ENCODE data around the gene PPM1K. TPM values are rescaled to one million over a fixed set of nuclear protein-coding genes. Genes with fewer than 3 reads are reported as not detected.

PPM1K gene
- total RNA-seq, 1 experiment from 2014 or later = 10.4 TPM

DNA sequence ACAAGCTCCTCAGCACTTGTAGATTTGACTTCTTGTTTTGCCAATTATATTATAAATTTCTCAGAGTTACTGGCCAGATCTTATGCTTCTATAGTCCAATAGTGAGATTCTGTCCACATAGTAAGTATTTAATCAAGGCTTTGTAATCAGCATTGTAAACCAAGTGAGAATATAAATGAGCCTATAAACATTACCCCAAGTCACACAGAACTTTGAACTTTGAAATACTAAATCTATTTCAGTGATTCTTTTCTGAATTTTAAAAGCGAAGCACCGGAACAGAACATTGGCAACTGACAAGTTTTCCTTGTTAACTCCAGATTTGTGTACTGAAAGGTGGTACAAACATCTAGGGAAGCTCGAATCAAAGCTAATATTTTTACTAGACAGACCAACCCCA, 37.2 kb downstream of the PPM1K start:
- no peaks in the 10 kb centered on the region for H3K36me3 Mint-ChIP-seq (ENCODE audit: insufficient read depth in 1 of 3, low read depth in 3 of 3)
- no peaks in the 10 kb centered on the region for H3K27me3 Mint-ChIP-seq (ENCODE audit: low read depth)
- no peak for DNase-seq
- H3K9me3 Mint-ChIP-seq = no peaks in the 10 kb centered on the region; a peak in 1 of 5 replicates
- Histone ChIP-seq H2BK15ac (ENCODE audit: low read depth, low read length) (no peak overlapping the region), H3K4ac (ENCODE audit: low read depth, low read length) (no peak overlapping the region), H3K4me2 (ENCODE audit: insufficient read depth, insufficient read length, low read length) (no peak overlapping the region), H2BK120ac (ENCODE audit: low read depth, low read length, poor library complexity, severe bottlenecking) (no peak overlapping the region), H3K79me2 (ENCODE audit: insufficient read depth, low read length) (no peaks in the 10 kb centered on the region; the same call in 1 of the 2 replicates), H2AFZ (ENCODE audit: low read length) (no peak overlapping the region), H3K4me1 (ENCODE audit: insufficient read depth, low read length) (no peaks in the 10 kb centered on the region), H3K23me2 (ENCODE audit: insufficient read length, low read depth, low read length, poor library complexity, severe bottlenecking) (no peaks in the 10 kb centered on the region), H2BK20ac (ENCODE audit: low read depth, low read length, poor library complexity, severe bottlenecking) (no peak overlapping the region), H3K56ac (ENCODE audit: insufficient read length, low read depth, low read length) (no peak overlapping the region), H3K27ac (ENCODE audit: insufficient read length, low read depth, low read length) (no peak overlapping the region), H4K20me1 (ENCODE audit: control insufficient read depth, insufficient read depth, insufficient read length) (no peaks in the 10 kb centered on the region), H3T11ph (ENCODE audit: low read length) (no peak overlapping the region), H4K5ac (ENCODE audit: insufficient read length, low read depth, low read length) (no peak overlapping the region), H4K91ac (ENCODE audit: insufficient read length, low read depth, low read length) (no peak overlapping the region), H3K79me1 (ENCODE audit: insufficient read depth, low read depth, low read length, poor library complexity, severe bottlenecking) (no peaks in the 10 kb centered on the region), H4K8ac (replicated peaks; ENCODE audit: insufficient read length, low read depth, low read length) (no peak overlapping the region), H2AK5ac (ENCODE audit: insufficient read length, low read length) (no peak overlapping the region), H3K9ac (ENCODE audit: extremely low read depth, insufficient read length, low read length) (no peak overlapping the region), H3K27me3 (ENCODE audit: insufficient read depth, low read length) (no peaks in the 10 kb centered on the region), H3K14ac (ENCODE audit: insufficient read depth, low read length) (no peak overlapping the region), H2BK12ac (ENCODE audit: insufficient read length, low read depth, low read length) (no peak overlapping the region), H3K9me3 (ENCODE audit: control insufficient read depth, low read depth, low read length) (no peaks in the 10 kb centered on the region), H3K18ac (ENCODE audit: insufficient read length, low read depth, low read length) (no peak overlapping the region), H2BK5ac (ENCODE audit: insufficient read length, low read length) (no peak overlapping the region), H3K23ac (ENCODE audit: insufficient read length, low read depth, low read length) (no peak overlapping the region)
- WGBS (ENCODE audit: extremely low coverage, insufficient read length, low lambda C conversion rate) = no CpG with 5 or more reads among the region's 3 CpGs
- no peak overlapping the region for H3K27ac Mint-ChIP-seq
- TF ChIP-seq, protein P1, sequence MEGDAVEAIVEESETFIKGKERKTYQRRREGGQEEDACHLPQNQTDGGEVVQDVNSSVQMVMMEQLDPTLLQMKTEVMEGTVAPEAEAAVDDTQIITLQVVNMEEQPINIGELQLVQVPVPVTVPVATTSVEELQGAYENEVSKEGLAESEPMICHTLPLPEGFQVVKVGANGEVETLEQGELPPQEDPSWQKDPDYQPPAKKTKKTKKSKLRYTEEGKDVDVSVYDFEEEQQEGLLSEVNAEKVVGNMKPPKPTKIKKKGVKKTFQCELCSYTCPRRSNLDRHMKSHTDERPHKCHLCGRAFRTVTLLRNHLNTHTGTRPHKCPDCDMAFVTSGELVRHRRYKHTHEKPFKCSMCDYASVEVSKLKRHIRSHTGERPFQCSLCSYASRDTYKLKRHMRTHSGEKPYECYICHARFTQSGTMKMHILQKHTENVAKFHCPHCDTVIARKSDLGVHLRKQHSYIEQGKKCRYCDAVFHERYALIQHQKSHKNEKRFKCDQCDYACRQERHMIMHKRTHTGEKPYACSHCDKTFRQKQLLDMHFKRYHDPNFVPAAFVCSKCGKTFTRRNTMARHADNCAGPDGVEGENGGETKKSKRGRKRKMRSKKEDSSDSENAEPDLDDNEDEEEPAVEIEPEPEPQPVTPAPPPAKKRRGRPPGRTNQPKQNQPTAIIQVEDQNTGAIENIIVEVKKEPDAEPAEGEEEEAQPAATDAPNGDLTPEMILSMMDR (conservative IDR thresholded peaks at IDR 0.05) = no peak
- H3K4me1 Mint-ChIP-seq = peaks cover 3 to 8% of the 10 kb centered on the region in 2 experiments; a peak in 3 of 4 replicates
- H3K4me3 Mint-ChIP-seq = no peak overlapping the region

All from H9 (cell line).